HG02938 (cell line): Measurements from ENCODE around the gene CFAP74.

Source experiments
- ATAC-seq: cut with Tn5 transposase; IDR thresholded peaks from one replicate; pipeline ENCODE4 v1.9.1; 2021; ENCODE audit warnings: mild to moderate bottlenecking, moderate library complexity; ENCODE audit not compliant: unreplicated experiment

The CFAP74 gene

GRCh38 chr1:2003541-2004131 lies at the start of gene CFAP74:
Gene CFAP74 (minus strand): TSS chr1:2003786. CDS start chr1:1990956, 12,830 bp downstream.
- no peak for ATAC-seq

- no peak for ATAC-seq
Measured at GRCh38 chr1:2053217-2053616, 49.6 kb upstream of the CFAP74 start.

- ATAC-seq, result no peak
Measured at GRCh38 chr1:2052756-2053155, 49.2 kb upstream of the CFAP74 start.

GRCh38 chr1:2052054-2052679 lies 48.6 kb upstream of the CFAP74 start:
- no peak for ATAC-seq

GRCh38 chr1:2050793-2051682 lies 47.5 kb upstream of the CFAP74 start:
- ATAC-seq, result no peak

- no peak for ATAC-seq
Measured at GRCh38 chr1:2050461-2050792, 46.8 kb upstream of the CFAP74 start.

GRCh38 chr1:2049718-2050431 lies 46.3 kb upstream of the CFAP74 start, which contains the start of gene PRKCZ:
Gene PRKCZ (plus strand): TSS chr1:2050411. CDS start chr1:2050631, 220 bp downstream.
- no peak for ATAC-seq

- ATAC-seq, result no peak
Measured at GRCh38 chr1:2049225-2049717, 45.7 kb upstream of the CFAP74 start.

- no peak for ATAC-seq
Measured at GRCh38 chr1:2047749-2048729, 44.5 kb upstream of the CFAP74 start.

GRCh38 chr1:2046953-2047748 lies 43.6 kb upstream of the CFAP74 start:
- no peak for ATAC-seq

GRCh38 chr1:2046174-2046917 lies 42.8 kb upstream of the CFAP74 start:
- no peak for ATAC-seq

GRCh38 chr1:2045468-2046173 lies 42.0 kb upstream of the CFAP74 start:
- no peak for ATAC-seq

- ATAC-seq, result no peak
Measured at GRCh38 chr1:2044510-2045319, 41.1 kb upstream of the CFAP74 start.

GRCh38 chr1:2043886-2044285 lies 40.3 kb upstream of the CFAP74 start:
- no peak for ATAC-seq

GRCh38 chr1:2042830-2043773 lies 39.5 kb upstream of the CFAP74 start:
- ATAC-seq, result no peak

GRCh38 chr1:2041887-2042286 lies 38.3 kb upstream of the CFAP74 start:
- ATAC-seq, result no peak
